Measurements from ENCODE around the gene KCNC2. TPM values are rescaled to one million over a fixed set of nuclear protein-coding genes. Genes with fewer than 3 reads are reported as not detected.

The KCNC2 gene
- total RNA-seq, 1 experiment from 2014 or later = not detected

DNA sequence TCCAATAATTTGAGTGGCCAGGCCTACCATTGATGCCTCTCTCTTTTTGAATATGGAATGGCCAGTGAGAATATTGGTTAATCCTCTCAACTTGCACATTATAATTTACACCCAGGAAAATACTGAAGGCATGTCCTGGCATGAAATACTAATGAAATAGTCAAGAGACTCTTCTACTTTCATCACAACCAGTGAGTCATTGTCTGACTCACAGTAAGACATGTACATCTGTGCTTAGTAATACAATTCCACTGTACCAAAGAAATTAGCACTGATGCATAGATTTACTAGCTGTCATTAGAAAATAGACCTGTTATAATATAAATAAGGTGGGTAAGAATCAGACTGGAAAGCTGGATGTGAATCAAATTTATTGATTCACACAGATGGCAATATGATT lies 31.6 kb downstream of the KCNC2 start:
- Histone ChIP-seq H3K27ac (ENCODE audit: low read depth, low read length, poor library complexity, severe bottlenecking) (no peak overlapping the region), H3K9me3 (ENCODE audit: low read depth, low read length, poor library complexity, severe bottlenecking) (no peaks in the 10 kb centered on the region), H3K36me3 (ENCODE audit: insufficient read depth, low read length, poor library complexity, severe bottlenecking) (no peaks in the 10 kb centered on the region), H3K4me1 (ENCODE audit: insufficient read depth, low read length, poor library complexity, severe bottlenecking) (no peaks in the 10 kb centered on the region), H3K4me3 (ENCODE audit: low read depth, low read length, poor library complexity, severe bottlenecking) (no peak overlapping the region), H3K27me3 (replicated peaks; ENCODE audit: insufficient read depth, low read depth, low read length, poor library complexity) (no peaks in the 10 kb centered on the region)
- ChIA-PET POLR2A (ENCODE audit: low non-redundant PET) (no interaction called here), CTCF (no interaction called here)
- TF ChIP-seq, protein P1, sequence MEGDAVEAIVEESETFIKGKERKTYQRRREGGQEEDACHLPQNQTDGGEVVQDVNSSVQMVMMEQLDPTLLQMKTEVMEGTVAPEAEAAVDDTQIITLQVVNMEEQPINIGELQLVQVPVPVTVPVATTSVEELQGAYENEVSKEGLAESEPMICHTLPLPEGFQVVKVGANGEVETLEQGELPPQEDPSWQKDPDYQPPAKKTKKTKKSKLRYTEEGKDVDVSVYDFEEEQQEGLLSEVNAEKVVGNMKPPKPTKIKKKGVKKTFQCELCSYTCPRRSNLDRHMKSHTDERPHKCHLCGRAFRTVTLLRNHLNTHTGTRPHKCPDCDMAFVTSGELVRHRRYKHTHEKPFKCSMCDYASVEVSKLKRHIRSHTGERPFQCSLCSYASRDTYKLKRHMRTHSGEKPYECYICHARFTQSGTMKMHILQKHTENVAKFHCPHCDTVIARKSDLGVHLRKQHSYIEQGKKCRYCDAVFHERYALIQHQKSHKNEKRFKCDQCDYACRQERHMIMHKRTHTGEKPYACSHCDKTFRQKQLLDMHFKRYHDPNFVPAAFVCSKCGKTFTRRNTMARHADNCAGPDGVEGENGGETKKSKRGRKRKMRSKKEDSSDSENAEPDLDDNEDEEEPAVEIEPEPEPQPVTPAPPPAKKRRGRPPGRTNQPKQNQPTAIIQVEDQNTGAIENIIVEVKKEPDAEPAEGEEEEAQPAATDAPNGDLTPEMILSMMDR (conservative IDR thresholded peaks at IDR 0.05; ENCODE audit: low read depth, low read length) = no peak
- no peak for TF ChIP-seq EZH2 (IDR thresholded peaks at IDR 0.05; ENCODE audit: borderline replicate concordance, low read depth, low read length, poor library complexity, severe bottlenecking)
- DNase-seq (ENCODE audit: low spot score) = peak; percentile 48
- intact Hi-C loops (cut with micrococcal nuclease; ENCODE audit: unreplicated experiment) = no loop called here
- no TSS peak for BruUV-seq (replicated peaks)

- BruUV-seq (replicated peaks) = no TSS peak
- no peak for TF ChIP-seq EZH2 (IDR thresholded peaks at IDR 0.05; ENCODE audit: borderline replicate concordance, low read depth, low read length, poor library complexity, severe bottlenecking)
- TF ChIP-seq, protein P1 (conservative IDR thresholded peaks at IDR 0.05; ENCODE audit: low read depth, low read length) = no peak
- Histone ChIP-seq H3K36me3 (ENCODE audit: insufficient read depth, low read length, poor library complexity, severe bottlenecking) (no peaks in the 10 kb centered on the region), H3K27me3 (replicated peaks; ENCODE audit: insufficient read depth, low read depth, low read length, poor library complexity) (no peaks in the 10 kb centered on the region), H3K4me1 (ENCODE audit: insufficient read depth, low read length, poor library complexity, severe bottlenecking) (no peaks in the 10 kb centered on the region), H3K27ac (ENCODE audit: low read depth, low read length, poor library complexity, severe bottlenecking) (no peak overlapping the region), H3K9me3 (ENCODE audit: low read depth, low read length, poor library complexity, severe bottlenecking) (no peaks in the 10 kb centered on the region), H3K4me3 (ENCODE audit: low read depth, low read length, poor library complexity, severe bottlenecking) (no peak overlapping the region)
- intact Hi-C loops (cut with micrococcal nuclease; ENCODE audit: unreplicated experiment) = no loop called here
- CTCF ChIA-PET = no interaction called here
- POLR2A ChIA-PET (ENCODE audit: low non-redundant PET) = no interaction called here
- DNase-seq (ENCODE audit: low spot score) = no peak
These were observed 37.0 kb downstream of the KCNC2 start for GRCh38 chr12:75172611-75173010.

DNA sequence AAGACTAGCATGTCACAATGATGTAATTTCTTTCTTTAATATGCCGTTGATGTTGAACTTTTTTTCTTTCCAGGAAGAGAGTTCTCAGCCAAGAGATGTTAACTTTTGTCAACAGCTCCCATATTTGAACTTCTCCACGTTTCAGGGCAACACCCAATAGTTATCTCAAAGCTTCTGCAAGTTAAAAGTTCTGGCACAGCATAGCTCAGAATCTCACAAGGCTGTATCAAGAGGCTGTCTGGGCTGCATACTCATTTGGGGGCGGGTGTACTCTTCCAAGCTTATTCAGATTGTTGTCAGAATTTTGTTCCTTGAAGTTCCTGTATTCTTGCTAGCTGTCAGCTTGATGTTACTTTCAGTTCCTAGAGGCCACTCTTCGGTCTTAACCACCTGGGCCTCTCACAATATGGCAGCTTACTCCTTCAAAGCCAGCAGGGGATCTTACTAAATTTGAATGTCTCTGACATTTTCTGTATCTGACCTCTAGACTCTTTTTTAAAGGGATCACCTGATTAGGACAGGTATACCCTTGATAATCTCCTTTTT lies 38.9 kb downstream of the KCNC2 start:
- Histone ChIP-seq H3K27ac (ENCODE audit: low read depth, low read length, poor library complexity, severe bottlenecking) (no peak overlapping the region), H3K4me3 (ENCODE audit: low read depth, low read length, poor library complexity, severe bottlenecking) (no peak overlapping the region), H3K4me1 (ENCODE audit: insufficient read depth, low read length, poor library complexity, severe bottlenecking) (no peaks in the 10 kb centered on the region), H3K27me3 (replicated peaks; ENCODE audit: insufficient read depth, low read depth, low read length, poor library complexity) (no peaks in the 10 kb centered on the region), H3K9me3 (ENCODE audit: low read depth, low read length, poor library complexity, severe bottlenecking) (no peaks in the 10 kb centered on the region), H3K36me3 (ENCODE audit: insufficient read depth, low read length, poor library complexity, severe bottlenecking) (no peaks in the 10 kb centered on the region)
- TF ChIP-seq EZH2 (IDR thresholded peaks at IDR 0.05; ENCODE audit: borderline replicate concordance, low read depth, low read length, poor library complexity, severe bottlenecking) = no peak
- TF ChIP-seq, protein P1 (conservative IDR thresholded peaks at IDR 0.05; ENCODE audit: low read depth, low read length) = no peak
- intact Hi-C loops (cut with micrococcal nuclease; ENCODE audit: unreplicated experiment) = no loop called here
- CTCF ChIA-PET = no interaction called here
- DNase-seq (ENCODE audit: low spot score) = no peak
- no TSS peak for BruUV-seq (replicated peaks)
- POLR2A ChIA-PET (ENCODE audit: low non-redundant PET) = no interaction called here

Data from A673 (cell line).